Superior temporal gyrus (tissue), 1 donor: Measurements from ENCODE around the gene RBMX.
A peak's percentile ranks its signal among the peaks of the same experiment; 100 is the strongest.
"Not testable (repeated sequence)": the region's sequence is repeated elsewhere in the genome, so short reads cannot be mapped to it uniquely, and the experiment has no call there.

Source experiments
- DNase-seq: peaks from one replicate; pipeline ENCODE4 v3.0.0-alpha.2; 2016; ENCODE audit errors: extremely low spot score

RBMX gene

GRCh38 chrX:136880452-136881013, at the start of gene RBMX:
TSS of gene RBMX (minus strand) at chrX:136880725. CDS start at chrX:136879427, 1,298 bp downstream.
- DNase-seq: peak; percentile 98

GRCh38 chrX:136921438-136921837, 40.9 kb upstream of the RBMX start:
- not testable (repeated sequence) for DNase-seq

GRCh38 chrX:136920001-136920400, 39.5 kb upstream of the RBMX start:
- no peak for DNase-seq

- no peak for DNase-seq
Measured at GRCh38 chrX:136916827-136917226, 36.3 kb upstream of the RBMX start.

GRCh38 chrX:136911661-136912060, 31.1 kb upstream of the RBMX start:
- DNase-seq: not testable (repeated sequence)

- DNase-seq: no peak
Measured at GRCh38 chrX:136911253-136911652, 30.7 kb upstream of the RBMX start.

GRCh38 chrX:136910565-136911035, 30.1 kb upstream of the RBMX start:
- DNase-seq: peak; percentile 10

- DNase-seq: peak; percentile 54
Measured at GRCh38 chrX:136909706-136910564, 29.4 kb upstream of the RBMX start.

GRCh38 chrX:136909119-136909705, 28.7 kb upstream of the RBMX start:
- DNase-seq: peak; percentile 65

- DNase-seq: no peak
Measured at GRCh38 chrX:136907621-136908020, 27.1 kb upstream of the RBMX start.

GRCh38 chrX:136906921-136907510, 26.5 kb upstream of the RBMX start:
- DNase-seq: no peak

GRCh38 chrX:136904067-136904466, 23.5 kb upstream of the RBMX start:
- not testable (repeated sequence) for DNase-seq

- not testable (repeated sequence) for DNase-seq
Measured at GRCh38 chrX:136900071-136900470, 19.5 kb upstream of the RBMX start.

GRCh38 chrX:136899221-136899620, 18.7 kb upstream of the RBMX start:
- no peak for DNase-seq

- not testable (repeated sequence) for DNase-seq
Measured at GRCh38 chrX:136898752-136899151, 18.2 kb upstream of the RBMX start.

- no peak for DNase-seq
Measured at GRCh38 chrX:136896121-136896914, 15.8 kb upstream of the RBMX start.

GRCh38 chrX:136892412-136892811, 11.9 kb upstream of the RBMX start:
- DNase-seq: no peak

- not testable (repeated sequence) for DNase-seq
Measured at GRCh38 chrX:136890596-136890995, 10.1 kb upstream of the RBMX start.

GRCh38 chrX:136889269-136889668, 8.7 kb upstream of the RBMX start:
- no peak for DNase-seq

GRCh38 chrX:136880003-136880451, 498 bp downstream of the RBMX start:
- DNase-seq: peak; percentile 19

- no peak for DNase-seq
Measured at GRCh38 chrX:136879001-136879687, 1.4 kb downstream of the RBMX start.
